HG03378 (cell line): ENCODE results near the gene OR8J1.
"Not testable (repeated sequence)": the region's sequence is repeated elsewhere in the genome, so short reads cannot be mapped to it uniquely, and the experiment has no call there.

Experiments used
- ATAC-seq: cut with Tn5 transposase; IDR thresholded peaks from one replicate; pipeline ENCODE4 v1.9.1; 2021; ENCODE audit warnings: mild to moderate bottlenecking, moderate library complexity; ENCODE audit not compliant: unreplicated experiment

The OR8J1 gene

GRCh38 chr11:56353991-56354390 is at the start of gene OR8J1:
TSS of gene OR8J1 (plus strand) at chr11:56354291. CDS start at chr11:56360247, 5,956 bp downstream.
- no peak for ATAC-seq

- no peak for ATAC-seq
These were observed 46.3 kb upstream of the OR8J1 start for GRCh38 chr11:56307836-56308235.

- no peak for ATAC-seq
These were observed 39.2 kb upstream of the OR8J1 start, which contains the start of gene OR8K3 for GRCh38 chr11:56314844-56315243. TSS of gene OR8K3 (plus strand) at chr11:56315144. CDS start at chr11:56318307, 3,163 bp downstream.

- ATAC-seq = no peak
These were observed 22.1 kb upstream of the OR8J1 start for GRCh38 chr11:56331861-56332491.

- no peak for ATAC-seq
These were observed 20.9 kb upstream of the OR8J1 start for GRCh38 chr11:56333156-56333555.

GRCh38 chr11:56340289-56340688 is 13.8 kb upstream of the OR8J1 start:
- no peak for ATAC-seq

GRCh38 chr11:56345739-56346138 is 8.4 kb upstream of the OR8J1 start, which contains the start of gene OR8K1:
TSS of gene OR8K1 (plus strand) at chr11:56346039. CDS start at chr11:56346039, 0 bp downstream.
- ATAC-seq = no peak

- no peak for ATAC-seq
These were observed 21.2 kb downstream of the OR8J1 start, which contains the start of gene OR8U1 for GRCh38 chr11:56375324-56375723. TSS of gene OR8U1 (plus strand) at chr11:56375624. CDS start at chr11:56375624, 0 bp downstream.

- ATAC-seq = no peak
These were observed 26.0 kb downstream of the OR8J1 start for GRCh38 chr11:56380120-56380519.

GRCh38 chr11:56394381-56394780 is 40.3 kb downstream of the OR8J1 start:
- ATAC-seq = no peak

- no peak for ATAC-seq
These were observed 42.0 kb downstream of the OR8J1 start for GRCh38 chr11:56396047-56396446.

GRCh38 chr11:56401858-56402461 is 47.9 kb downstream of the OR8J1 start:
- ATAC-seq = not testable (repeated sequence)

GRCh38 chr11:56404393-56404792 is 50.3 kb downstream of the OR8J1 start:
- ATAC-seq = no peak

GRCh38 chr11:56410801-56411200 is 56.7 kb downstream of the OR8J1 start:
- no peak for ATAC-seq
